Measurements from ENCODE around the gene CCDC47.
A peak's percentile ranks its signal among the peaks of the same experiment; 100 is the strongest.
"Not testable (repeated sequence)": the region's sequence is repeated elsewhere in the genome, so short reads cannot be mapped to it uniquely, and the experiment has no call there.

The CCDC47 gene, protein sequence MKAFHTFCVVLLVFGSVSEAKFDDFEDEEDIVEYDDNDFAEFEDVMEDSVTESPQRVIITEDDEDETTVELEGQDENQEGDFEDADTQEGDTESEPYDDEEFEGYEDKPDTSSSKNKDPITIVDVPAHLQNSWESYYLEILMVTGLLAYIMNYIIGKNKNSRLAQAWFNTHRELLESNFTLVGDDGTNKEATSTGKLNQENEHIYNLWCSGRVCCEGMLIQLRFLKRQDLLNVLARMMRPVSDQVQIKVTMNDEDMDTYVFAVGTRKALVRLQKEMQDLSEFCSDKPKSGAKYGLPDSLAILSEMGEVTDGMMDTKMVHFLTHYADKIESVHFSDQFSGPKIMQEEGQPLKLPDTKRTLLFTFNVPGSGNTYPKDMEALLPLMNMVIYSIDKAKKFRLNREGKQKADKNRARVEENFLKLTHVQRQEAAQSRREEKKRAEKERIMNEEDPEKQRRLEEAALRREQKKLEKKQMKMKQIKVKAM

DNA sequence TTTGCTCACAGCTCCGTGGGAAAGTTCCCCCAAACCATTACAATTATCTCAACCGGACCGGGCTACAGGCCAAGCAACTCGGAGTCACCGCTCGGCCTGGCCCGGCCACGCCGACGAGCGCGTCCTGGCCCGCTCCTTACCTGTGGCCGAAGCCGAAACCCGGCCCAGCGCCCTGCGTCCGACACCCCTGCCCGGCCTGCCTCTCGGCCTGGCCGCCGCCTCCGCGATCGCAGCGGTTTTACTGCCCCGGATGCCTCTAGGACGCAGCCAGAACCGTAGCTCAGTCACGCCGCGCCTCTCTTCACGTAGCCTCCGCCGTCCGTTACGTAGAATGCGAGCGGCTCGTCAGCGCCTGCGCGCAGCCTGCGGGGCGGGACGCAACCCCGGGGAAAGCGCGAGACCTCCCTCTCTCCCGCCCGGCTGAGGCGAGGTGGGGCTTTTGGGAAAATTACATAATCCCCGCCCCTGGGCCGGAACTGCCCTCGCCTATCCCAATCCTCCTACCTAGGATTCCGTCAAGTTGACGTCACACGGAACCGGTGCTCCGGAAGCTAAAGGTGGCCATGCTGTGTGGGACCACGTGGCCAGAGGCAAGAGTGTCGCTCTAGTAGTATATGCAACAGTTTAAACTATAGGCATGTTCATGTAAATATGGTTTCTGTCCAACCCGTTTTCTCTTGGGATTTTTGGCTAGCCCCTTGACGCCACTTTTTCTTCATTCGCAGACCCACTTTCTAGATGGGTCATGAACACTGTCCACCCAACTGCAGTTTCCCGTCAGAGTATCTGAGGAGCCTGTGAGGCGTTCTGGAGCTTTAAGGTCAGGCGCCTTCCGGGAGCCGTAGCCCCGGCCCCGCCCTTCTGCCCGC, at the start of gene CCDC47:
TSS of gene CCDC47 (minus strand) at position 326 of the 869 bp plus-strand sequence. CDS start 7,422 bp downstream, outside the sequence.
- peak; percentile 99 for DNase-seq

DNA sequence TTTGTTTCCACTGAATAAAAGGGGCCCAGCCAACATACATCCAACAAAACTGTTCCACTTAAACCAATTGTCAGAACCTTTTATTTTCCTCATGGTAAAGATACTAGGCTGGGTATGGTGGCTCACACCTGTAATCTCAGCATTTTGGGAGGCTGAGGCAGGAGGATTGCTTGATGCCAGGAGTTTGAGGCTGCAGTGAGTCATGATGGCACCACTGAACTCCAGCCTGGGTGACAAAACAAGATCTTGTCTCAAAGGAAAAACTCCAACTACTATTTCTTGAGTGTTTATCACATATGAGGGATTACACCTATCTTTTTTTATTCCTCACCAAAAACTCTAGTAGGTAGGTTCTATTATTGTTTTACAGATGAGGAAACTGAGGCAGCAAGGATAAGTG, 49.1 kb upstream of the CCDC47 start:
- no peak for DNase-seq

DNA sequence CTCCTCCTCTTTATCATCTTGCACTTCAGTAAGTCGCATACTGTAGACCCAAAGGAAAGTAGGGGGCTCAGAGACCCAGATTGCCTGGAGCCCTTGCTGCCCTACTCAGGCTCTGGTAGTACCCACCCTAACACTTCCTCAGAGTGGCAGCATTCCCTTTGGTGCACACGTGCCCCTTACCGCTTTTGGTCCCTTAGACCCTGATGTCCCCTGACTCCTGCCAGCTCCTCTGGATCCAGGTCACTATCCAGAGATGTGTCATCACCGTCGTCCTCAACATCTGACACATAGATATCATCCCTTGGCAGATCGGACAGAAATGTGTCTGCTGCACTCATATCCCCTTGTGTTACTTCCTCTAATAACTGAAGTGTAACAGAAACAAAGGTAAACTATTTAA, 48.4 kb upstream of the CCDC47 start:
- no peak for DNase-seq

DNA sequence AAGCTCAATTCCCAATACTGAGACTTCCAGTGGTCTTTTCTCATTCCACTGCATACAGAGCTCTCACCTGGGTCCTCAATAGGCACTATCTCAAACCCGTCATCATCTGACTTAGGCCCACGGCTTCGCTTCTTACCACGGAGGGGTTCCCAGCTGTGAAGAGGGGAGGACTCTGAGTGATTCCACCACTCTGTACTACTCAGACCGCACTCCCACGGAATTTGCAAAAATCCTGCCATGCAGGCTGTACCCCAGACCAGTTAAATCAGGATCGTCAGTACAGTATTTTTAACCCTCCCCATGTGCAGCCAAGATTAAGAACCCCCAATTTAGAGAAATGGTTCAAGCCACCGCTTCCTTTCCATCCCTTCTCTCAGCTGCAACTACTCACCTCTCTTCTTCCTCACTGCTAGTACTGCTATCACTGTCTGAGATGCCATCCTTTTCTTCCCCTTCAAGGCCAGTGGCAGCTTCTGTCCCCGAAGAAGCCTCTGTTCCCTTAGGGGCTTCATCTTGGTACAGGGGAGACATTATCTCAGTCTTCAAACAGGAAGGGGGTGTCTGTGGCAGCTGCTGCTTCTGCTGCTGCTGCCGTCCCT, 47.7 kb upstream of the CCDC47 start:
- no peak for DNase-seq

DNA sequence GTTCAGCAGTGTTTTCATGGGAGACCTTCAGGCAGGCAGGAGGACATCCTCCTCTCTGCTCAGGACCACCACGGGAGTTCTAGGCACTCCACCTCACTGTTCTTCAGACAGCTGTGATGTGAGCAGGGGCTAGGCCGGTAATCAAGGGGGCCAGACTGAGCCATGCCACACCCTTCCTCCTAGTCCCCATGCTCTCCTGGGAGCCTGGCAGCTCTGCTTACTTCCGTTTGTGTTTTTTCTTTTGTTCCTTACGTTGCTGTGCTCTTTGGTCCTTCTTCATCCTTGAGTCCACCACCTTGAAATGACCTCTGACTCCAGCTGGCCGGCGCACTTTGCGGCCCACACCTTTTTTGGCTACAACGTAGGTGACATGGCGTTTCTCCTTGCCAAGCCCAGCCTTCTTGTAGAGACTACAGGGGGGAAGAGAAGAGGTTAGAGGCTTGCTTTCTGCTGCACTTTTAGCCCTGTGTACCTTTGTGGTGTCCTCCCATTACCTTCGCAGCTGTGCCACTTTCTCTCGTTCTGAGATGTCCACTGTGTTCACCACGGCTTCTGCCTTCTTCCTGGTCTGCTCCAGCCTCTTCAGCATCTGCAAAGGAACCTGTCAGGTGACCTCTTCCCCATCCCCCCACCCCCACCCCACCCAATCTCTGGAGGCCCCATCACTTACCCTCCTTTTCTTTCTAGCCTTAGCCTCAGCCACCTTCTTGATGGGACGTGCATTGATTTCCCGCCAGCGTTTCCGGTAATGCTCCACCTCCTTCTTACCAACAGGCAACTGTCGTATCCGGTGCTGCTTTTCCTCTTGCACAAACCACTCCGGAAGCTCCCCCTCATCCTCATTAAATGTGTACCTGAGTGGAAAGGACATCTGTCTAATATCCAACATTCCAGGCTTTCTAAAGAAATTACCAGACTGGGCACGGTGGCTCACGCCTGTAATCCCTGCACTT, 46.5 kb upstream of the CCDC47 start:
- no peak for DNase-seq

DNA sequence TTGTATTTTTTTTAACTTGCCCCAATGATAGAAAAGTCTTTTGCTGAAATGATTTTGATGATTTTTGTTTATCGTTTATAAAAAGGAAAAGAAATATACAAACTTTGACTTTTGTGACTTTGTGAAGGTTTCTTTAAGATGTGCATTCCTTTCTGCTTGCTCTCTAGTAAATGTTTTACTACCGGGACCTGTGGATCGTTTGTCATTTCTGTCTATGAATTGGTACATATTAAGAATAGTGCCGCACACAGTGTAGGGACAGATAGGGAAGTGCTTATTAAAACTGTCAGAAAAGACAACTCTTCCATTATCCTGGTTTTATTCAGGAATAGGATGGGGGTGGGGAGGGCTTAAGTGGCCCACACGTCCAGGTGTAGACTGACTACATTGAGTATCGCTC, 45.7 kb upstream of the CCDC47 start:
- no peak for DNase-seq

DNA sequence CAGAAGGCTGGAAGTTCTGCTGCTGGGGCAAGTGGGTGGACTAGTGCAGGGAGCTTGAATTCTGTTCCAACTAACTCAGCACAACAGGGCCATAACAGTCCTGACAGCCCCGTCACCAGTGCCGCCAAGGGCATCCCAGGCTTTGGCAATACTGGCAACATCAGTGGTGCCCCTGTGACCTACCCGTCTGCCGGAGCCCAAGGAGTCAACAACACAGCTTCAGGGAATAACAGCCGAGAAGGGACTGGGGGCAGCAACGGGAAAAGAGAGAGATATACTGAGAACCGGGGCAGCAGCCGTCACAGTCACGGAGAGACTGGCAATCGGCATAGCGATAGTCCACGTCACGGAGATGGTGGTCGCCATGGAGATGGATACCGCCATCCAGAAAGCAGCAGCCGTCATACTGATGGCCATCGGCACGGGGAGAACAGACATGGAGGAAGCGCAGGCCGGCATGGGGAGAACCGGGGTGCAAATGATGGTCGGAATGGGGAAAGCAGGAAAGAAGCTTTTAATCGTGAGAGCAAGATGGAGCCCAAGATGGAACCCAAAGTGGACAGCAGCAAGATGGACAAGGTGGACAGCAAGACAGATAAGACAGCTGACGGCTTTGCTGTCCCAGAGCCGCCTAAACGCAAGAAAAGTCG, 44.5 kb upstream of the CCDC47 start:
- DNase-seq: no peak

DNA sequence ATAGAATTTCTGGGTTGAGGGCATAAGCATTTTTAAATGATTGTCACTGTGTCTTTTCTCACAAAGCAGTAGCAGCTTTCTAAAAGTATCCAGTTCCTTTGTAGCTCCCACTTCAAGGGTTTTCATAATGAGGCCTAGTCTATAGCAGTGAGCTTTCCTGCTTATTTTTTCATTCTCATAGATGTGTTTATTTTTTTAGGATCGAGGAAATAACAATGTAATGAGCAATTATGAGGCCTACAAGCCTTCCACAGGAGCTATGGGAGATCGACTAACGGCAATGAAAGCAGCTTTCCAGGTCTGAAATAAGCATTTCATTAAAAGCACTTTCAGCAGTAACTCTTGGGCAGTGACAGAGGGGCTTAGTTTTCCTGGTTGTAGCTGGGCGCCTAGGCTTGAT, 43.3 kb upstream of the CCDC47 start:
- DNase-seq: no peak

DNA sequence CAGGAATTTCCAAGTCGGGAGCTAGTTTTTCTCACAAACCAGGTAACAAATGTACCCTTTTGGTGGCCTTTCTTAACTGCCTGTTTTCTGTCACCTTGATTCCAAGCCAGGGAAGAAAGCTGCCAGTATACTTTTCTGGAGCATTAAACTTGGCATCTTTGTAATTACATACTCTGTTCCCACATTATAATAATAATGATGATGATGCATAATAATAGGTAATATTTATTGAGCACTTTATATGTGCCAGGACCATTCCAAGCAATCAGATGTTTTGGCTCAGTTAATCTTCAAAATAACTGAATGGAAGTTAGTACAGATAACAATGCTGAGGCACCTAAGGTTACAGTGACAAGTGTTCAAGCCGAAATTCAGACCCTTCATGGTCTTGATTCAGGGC, 42.7 kb upstream of the CCDC47 start:
- no peak for DNase-seq

DNA sequence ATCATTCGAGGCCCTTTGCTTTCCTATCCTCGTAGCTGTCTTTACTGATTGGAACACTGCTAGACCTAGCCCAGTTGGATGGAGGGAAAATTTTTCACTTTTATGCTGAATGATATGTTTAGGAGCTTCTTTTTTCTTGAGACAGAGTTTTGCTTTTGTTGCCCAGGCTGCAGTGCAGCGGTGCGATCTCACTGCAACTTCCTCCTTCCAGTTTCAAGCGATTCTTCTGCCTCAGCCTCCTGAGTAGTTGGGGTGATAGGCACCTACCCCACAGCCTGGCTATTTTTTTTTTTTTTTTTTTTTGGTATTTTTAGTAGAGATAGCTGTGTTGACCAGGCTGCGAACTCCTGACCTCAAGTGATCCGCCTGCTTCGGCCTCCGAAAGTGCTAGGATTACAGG, 36.6 kb upstream of the CCDC47 start:
- DNase-seq: no peak

DNA sequence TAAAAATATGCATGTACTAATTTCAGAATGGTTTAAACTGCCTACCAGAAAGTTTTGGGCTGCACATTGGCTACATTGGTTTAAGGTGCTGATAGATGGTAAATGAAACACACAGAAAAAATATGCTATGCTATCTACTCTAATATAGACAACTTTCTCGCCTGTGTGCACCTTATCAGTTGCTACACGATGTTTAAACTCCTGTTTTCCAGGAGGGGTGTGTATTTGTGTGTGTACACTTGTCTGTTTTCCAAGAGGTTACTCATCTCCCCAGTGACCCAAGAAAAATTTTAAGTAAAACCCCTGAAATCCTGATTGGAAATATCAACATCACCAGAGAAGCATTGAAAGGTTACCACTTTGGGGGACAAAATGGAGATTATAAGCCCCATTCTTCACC, 32.2 kb upstream of the CCDC47 start:
- DNase-seq: no peak

DNA sequence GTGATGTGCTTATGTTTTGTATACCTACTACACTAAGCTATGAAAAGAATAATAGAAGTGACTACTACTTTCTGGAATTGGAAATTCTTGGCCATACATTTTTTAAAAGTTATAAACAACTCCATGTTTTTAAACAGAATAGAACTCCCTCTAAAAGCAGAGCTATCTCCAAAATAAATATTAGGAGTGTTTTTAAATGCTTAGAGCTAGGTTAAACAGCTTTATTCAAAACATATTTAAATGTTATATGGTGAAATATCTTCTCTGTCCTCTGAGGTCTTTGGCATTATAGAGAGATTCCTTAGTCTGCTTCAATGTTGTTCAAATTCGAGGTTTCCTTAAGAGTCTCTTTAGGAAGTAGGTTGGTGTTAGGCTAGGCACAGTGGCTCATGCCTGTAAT, 30.9 kb upstream of the CCDC47 start:
- DNase-seq: no peak

DNA sequence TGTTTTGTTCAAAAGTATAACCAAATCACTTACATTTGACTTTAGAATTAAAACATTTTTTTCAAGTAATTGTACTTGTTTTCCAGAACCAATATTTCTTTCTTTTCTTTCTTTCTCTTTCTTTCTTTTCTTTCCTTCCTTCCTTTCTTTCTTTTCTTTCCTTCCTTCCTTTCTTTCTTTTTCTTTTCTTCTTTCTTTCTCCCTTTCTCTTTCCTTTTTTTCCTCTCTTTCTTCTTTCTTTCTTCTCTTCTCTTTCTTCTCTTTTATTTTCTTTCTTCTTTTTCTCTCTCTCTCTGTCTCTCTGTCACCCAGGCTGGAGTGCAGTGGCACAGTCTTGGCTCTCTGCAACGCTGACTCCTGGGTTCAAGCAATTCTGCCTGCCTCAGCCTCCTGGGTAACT, 27.4 kb upstream of the CCDC47 start:
- DNase-seq: no peak

DNA sequence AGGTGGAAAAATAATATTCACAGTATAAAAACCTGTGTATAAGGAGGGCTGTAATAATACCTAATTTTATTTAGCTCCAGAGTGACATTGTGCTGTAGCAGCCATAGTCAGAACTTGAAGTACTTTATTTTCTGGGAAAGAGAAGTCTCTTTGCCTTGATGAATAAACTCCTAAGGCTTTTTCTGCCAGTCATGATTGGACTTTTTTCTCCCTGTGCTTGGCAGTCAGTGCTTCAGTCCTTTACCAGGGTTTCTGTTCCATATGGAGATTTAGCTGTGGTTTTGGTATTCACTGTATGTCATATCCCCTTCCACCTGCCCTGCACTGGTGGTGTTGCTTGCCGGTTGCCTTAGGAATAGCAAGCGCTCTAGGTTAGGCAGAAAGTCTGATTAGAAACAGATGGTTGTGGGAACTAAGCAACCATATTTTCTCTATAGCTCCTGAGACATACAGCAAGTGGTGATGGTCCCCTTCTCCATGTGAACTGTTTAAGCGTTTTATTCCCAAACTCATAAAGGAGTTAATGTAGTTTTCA, 25.2 kb upstream of the CCDC47 start:
- DNase-seq: no peak

DNA sequence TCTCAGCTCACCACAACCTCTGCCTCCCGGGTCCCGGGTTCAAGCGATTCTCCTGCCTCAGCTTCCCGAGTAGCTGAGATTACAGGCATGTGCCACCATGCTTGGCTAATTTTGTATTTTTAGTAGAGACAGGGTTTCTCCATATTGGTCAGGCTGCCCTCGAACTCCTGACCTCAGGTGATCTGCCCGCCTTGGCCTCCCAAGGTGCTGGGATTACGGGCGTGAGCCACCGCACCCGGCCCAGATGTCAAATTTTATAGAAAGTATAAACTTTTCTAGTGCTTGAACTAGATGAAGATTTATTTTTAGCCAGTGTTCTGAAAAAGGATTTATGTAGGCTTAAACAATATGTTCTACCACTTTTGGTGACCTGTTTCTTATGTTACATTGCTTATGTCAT, 23.0 kb upstream of the CCDC47 start:
- not testable (repeated sequence) for DNase-seq

DNA sequence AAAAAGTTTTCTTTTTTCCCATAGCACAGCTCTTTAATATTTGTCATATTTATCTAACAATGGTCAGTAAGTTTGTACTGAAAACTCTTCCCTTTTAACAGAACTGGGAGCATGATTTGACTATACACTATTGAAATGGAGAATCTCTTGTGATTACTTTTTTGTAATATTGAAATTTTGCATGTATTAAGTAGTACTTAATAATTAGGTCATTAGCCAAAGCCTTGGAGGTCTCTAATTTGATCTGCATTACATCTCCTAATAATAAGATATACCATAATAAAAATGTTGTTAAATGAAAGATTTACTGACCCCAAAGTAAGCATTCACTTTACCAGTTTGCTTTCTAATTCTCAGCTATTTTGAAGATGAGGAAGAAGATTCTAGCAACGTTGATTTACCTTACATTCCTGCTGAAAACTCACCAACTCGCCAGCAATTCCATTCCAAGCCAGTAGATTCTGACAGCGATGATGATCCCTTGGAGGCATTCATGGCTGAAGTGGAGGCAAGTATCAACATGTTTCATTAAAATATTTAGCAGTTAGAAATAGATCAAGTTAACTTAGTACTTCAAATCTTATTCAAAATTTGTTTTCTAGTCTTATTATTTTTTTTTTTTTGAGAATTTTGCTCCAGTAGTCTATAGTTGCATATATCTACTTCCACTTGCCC, 18.8 kb upstream of the CCDC47 start:
- no peak for DNase-seq

DNA sequence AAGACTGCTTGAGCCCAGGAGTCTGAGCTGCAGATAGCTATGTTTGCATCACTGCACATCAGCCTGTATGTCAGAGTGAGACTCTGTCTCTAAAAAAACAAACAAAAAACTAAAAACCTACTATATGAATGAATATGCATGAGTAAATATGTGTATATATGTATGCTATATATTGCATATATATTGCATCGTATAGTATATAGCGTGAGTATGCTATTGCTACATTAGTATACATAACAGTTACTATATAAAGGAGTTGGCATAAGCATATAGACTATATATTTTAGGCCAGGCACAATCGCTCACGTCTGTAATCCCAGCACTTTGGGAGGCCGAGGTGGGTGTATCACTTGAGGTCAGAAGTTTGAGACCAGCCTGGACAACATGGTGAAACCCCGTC, 16.7 kb upstream of the CCDC47 start:
- no peak for DNase-seq

DNA sequence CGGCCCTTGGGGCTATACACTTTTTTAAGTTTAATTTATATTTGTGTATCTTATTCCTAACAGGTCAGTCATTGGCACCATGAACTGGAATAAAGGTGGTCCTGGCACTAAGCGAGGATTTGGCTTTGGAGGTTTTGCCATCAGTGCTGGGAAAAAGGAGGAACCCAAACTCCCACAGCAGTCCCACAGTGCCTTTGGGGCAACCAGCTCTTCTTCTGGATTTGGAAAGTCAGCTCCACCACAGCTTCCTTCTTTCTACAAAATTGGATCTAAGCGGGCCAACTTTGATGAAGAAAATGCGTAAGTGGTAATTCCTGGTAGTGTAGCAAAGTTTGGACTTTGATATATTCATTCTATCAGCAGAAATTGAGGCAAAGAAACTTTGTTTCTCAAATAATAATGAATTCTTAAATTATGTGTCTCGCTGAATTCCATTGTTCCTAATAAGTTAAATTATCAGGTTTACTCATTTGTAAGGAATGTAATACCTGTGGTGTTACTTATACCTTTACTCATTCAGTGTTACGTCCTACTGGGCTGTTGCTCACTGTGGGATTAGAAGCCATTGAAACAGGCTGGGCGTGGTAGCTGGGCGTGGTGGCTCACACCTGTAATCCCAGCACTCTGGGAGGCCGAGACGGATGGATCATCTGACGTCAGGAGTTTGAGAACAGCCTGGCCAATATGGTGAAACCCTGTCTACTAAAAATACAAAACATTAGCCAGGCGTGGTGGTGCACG, 13.7 kb upstream of the CCDC47 start:
- DNase-seq: no peak

DNA sequence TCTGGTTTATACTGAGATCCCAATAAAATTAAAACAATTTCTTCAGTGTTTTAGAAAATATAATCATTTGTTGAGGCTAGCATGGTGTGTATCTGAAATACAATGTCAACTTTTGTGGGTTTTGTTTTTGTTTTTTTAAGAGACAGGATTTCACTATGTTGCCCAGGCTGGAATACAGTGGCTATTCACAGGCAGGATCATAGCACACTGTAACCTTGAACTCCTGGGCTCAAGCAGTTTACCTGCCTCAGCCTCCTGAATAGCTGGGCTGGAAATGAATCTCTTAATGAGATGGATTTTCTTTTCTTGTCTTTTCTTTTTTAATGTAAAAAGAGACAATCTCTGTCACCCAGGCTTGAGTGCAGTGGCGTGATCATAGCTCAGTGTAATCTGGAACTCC, 12.7 kb upstream of the CCDC47 start:
- DNase-seq: no peak

DNA sequence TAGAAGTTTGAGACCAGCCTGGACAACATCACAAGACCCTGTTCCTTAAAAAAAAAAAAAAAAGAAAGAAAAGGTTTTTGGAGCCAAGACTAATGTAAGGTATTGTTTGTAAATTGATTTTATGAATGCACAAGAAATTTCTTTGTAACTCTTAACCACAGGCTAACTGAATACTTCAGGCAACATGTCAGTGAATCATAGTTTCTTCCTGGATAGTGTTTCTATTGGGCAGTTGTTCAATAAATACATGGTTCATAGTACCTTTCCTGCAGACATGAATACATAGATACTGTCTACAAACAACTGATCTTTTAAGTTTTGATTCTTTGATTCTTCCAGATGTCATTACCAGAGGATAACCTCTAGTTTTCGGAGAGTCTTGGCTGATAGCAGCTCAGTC, 12.2 kb upstream of the CCDC47 start:
- no peak for DNase-seq

All from NCI-H1694 treated with DMSO at 0.1 percent for 48 hours (cell line).